ENCODE data around the gene ARHGAP25.

The ARHGAP25 gene

DNA sequence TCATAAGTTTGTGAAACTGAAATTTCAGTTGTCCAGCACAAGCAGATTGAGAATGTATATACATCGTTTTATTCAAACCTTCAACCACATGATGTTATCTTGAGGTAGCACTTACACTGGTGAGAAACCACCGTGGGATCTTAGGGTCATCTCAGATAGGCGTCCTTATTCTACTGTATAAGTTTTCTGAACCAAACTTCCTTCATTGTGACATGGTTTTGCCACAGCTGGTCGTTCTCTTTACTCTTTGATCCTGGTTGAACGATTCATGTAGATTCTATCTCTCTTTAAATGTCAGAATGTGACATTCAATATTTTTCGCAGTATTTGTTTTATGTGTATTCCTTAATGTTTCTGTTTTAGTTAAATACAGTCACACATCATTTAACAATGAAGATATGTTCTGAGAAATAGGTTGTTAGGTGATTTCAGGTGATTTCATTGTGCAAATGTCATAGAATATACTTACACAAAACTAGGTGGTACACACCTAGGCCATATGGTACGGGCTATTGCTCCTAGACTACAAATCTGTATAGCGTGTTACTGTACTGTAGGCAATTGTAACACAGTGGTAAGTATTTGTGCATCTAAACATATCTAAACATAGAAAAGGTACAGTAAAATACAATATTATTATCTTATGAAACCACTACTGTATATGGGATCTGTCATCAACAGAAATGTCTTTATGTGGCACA, 17.9 kb upstream of the ARHGAP25 start:
- DNase-seq (ENCODE audit: low read depth) = no peak
- TF ChIP-seq, protein P1, sequence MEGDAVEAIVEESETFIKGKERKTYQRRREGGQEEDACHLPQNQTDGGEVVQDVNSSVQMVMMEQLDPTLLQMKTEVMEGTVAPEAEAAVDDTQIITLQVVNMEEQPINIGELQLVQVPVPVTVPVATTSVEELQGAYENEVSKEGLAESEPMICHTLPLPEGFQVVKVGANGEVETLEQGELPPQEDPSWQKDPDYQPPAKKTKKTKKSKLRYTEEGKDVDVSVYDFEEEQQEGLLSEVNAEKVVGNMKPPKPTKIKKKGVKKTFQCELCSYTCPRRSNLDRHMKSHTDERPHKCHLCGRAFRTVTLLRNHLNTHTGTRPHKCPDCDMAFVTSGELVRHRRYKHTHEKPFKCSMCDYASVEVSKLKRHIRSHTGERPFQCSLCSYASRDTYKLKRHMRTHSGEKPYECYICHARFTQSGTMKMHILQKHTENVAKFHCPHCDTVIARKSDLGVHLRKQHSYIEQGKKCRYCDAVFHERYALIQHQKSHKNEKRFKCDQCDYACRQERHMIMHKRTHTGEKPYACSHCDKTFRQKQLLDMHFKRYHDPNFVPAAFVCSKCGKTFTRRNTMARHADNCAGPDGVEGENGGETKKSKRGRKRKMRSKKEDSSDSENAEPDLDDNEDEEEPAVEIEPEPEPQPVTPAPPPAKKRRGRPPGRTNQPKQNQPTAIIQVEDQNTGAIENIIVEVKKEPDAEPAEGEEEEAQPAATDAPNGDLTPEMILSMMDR (conservative IDR thresholded peaks at IDR 0.05; ENCODE audit: control insufficient read depth, insufficient read depth, low read depth, low read length) = no peak
- no peak overlapping the region for H3K4me3 ChIP-seq (ENCODE audit: control insufficient read depth, low read depth, low read length)

DNA sequence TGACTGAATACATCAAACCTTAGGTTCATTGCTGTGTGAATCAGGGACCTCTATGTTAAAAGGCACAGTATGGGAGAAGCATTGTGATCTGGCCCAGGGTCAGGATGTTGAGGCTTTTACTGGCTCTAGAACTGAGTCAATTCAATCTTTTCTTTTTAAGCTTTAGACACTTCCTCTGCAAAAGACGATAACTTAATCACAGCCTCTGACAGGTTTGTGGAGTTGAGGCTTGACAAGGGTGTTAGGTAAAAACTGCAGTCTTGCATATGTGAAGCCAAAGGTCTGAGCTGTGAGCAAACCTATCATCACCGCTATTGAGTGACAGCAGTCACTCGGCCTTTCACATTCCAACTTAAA, 17.3 kb upstream of the ARHGAP25 start:
- DNase-seq (ENCODE audit: low read depth) = no peak
- no peak overlapping the region for H3K4me3 ChIP-seq (ENCODE audit: control insufficient read depth, low read depth, low read length)
- TF ChIP-seq, protein P1 (conservative IDR thresholded peaks at IDR 0.05; ENCODE audit: control insufficient read depth, insufficient read depth, low read depth, low read length) = no peak

DNA sequence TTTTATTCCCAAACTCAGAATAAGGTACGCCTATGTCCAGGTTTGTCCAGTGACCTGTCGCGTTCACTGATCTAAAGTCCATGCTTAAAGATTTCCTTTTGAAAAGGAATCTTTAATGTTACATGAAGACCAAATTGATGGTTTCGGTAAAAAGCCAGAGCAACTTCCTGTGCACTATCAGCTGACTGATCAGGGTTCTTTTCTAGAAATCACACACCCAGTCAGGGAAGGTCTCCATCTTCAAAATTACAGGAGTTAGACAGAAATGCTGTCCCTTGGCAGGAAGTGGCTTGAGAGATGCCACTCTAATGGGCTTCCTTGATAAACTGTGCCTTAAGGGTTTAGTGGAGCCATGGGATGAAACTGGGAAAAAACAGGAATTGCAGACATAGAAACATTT, 14.7 kb upstream of the ARHGAP25 start:
- no peak overlapping the region for H3K4me3 ChIP-seq (ENCODE audit: control insufficient read depth, low read depth, low read length)
- TF ChIP-seq, protein P1 (conservative IDR thresholded peaks at IDR 0.05; ENCODE audit: control insufficient read depth, insufficient read depth, low read depth, low read length) = no peak
- DNase-seq (ENCODE audit: low read depth) = no peak

DNA sequence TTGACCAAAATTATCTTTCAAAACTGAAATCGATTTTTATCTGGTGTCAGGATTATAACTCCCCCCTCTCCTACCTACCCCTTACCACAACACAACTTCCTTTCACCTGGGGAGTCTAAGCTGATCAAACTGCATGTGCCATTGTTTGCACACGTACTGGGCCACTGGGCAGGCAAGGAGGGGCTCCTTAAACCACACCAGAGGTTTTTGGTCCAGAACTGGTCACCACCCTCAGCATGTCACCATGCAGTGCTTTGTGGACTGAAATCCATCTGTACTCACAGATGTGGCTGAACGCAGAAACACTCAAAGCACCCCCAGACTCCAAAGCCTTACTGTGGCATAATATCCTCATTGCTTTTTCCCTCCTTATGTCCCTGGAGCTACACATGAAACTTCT, 13.9 kb upstream of the ARHGAP25 start:
- DNase-seq (ENCODE audit: low read depth) = no peak
- TF ChIP-seq, protein P1 (conservative IDR thresholded peaks at IDR 0.05; ENCODE audit: control insufficient read depth, insufficient read depth, low read depth, low read length) = no peak
- H3K4me3 ChIP-seq (ENCODE audit: control insufficient read depth, low read depth, low read length) = no peak overlapping the region

DNA sequence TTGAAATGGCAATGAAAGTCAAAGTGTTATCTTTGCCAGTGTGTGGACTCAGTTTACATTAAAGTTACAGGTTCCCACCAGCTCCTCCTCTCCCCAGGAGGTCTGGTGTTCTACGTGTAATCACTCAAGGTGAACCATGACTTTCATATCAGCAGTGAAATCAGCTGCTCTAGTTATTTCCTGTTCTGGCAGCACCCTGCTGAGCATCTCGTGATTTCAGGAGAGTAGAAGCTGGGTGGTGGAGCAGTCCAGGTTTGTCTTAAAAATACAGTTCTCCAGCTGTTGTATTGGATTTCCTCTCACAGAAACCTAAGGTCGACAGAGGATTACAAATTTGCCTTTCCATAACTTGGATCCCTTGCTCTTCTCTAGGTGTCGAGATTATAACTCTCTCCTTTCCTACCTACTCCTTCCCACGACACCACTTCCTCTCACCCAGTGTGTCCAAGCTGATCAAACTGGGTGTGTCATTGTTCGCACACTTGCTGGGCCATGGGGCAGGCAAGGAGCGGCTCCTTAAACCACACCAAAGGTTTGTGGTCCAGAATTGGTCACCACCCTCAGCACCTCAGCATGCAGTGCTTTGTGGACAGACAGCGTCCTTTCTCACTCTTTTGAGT, 13.0 kb upstream of the ARHGAP25 start:
- TF ChIP-seq, protein P1 (conservative IDR thresholded peaks at IDR 0.05; ENCODE audit: control insufficient read depth, insufficient read depth, low read depth, low read length) = no peak
- DNase-seq (ENCODE audit: low read depth) = no peak
- no peak overlapping the region for H3K4me3 ChIP-seq (ENCODE audit: control insufficient read depth, low read depth, low read length)

DNA sequence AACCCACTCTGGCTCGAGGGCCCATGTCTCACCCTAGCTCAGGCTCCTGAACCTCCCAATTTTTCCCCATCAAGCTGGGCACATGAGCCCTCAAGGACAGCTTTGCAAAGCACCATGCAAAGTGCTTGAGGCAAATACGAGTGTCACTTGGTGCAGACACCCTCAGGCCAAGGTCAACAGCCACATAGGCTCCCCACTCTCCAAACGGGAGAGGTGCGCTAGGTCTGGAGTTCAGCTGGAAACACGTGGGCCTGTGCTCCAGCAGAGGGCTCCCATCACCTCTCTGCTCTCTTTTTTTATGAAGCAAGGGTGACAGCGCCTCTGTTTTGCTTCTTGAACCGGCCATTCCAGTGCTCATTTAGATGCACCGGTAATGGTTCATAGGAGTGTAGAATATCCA, 11.9 kb upstream of the ARHGAP25 start:
- no peak for DNase-seq (ENCODE audit: low read depth)
- no peak overlapping the region for H3K4me3 ChIP-seq (ENCODE audit: control insufficient read depth, low read depth, low read length)
- TF ChIP-seq, protein P1 (conservative IDR thresholded peaks at IDR 0.05; ENCODE audit: control insufficient read depth, insufficient read depth, low read depth, low read length) = no peak

Measured in fibroblast of mammary gland (primary cell).